ENCODE results near the gene CTNNA2.

The CTNNA2 gene

DNA sequence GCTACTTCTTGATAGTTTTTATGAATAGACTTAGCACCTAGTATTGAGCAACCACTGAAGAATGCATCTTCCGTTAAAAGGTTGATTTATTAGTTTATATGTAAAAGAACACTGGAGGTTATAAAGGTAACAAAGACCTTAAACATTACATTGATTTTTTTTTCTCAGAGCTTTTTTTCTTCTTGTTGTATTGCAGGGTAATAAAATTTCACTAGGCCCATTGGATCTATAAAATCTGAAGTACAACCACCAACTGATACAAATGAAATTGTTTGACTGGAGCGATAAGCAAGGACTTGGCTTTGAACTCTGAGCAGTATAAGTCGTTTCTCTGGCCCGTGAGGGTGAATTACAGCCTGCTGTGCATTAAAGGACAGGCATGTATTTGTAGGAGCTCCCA lies 447.7 kb downstream of the CTNNA2 start:
- DNase-seq (ENCODE audit: low read depth) = no peak
- Histone ChIP-seq H3K9me3 (ENCODE audit: control insufficient read depth, low read length) (no peaks in the 10 kb centered on the region), H3K36me3 (ENCODE audit: control insufficient read depth, insufficient read depth, low read length, severe bottlenecking) (no peaks in the 10 kb centered on the region), H3K9ac (ENCODE audit: low read length) (no peak overlapping the region), H3K27me3 (replicated peaks; ENCODE audit: control insufficient read depth, insufficient read depth, low read length) (no peaks in the 10 kb centered on the region), H3K4me1 (ENCODE audit: control insufficient read depth, insufficient read depth, low read length) (no peaks in the 10 kb centered on the region), H3K4me3 (ENCODE audit: low read length) (no peak overlapping the region)

DNA sequence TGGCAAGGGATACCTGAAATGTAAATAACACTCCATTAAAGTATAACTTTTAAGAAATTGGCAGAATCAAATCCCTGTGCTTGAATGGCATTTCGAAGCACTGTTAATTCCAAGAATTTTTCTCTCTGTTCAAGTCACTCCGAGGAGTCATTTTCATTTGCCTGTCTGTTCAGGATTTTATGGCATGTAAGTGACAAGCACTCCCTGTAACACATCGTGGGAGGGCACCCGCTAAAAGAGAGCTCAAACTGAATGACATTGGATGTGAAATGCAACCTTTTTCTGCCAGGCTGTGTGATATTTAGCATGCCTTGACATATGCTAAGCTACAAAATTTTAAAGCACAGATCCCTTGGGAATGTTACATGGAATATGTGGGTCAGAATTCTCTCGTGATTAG lies 452.1 kb downstream of the CTNNA2 start:
- DNase-seq (ENCODE audit: low read depth) = no peak
- H3K4me1 ChIP-seq (ENCODE audit: control insufficient read depth, insufficient read depth, low read length) = no peaks in the 10 kb centered on the region
- no peak overlapping the region for H3K9ac ChIP-seq (ENCODE audit: low read length)
- no peak overlapping the region for H3K4me3 ChIP-seq (ENCODE audit: low read length)
- H3K27me3 ChIP-seq (replicated peaks; ENCODE audit: control insufficient read depth, insufficient read depth, low read length) = no peaks in the 10 kb centered on the region
- H3K9me3 ChIP-seq (ENCODE audit: control insufficient read depth, low read length) = no peaks in the 10 kb centered on the region
- H3K36me3 ChIP-seq (ENCODE audit: control insufficient read depth, insufficient read depth, low read length, severe bottlenecking) = no peaks in the 10 kb centered on the region

DNA sequence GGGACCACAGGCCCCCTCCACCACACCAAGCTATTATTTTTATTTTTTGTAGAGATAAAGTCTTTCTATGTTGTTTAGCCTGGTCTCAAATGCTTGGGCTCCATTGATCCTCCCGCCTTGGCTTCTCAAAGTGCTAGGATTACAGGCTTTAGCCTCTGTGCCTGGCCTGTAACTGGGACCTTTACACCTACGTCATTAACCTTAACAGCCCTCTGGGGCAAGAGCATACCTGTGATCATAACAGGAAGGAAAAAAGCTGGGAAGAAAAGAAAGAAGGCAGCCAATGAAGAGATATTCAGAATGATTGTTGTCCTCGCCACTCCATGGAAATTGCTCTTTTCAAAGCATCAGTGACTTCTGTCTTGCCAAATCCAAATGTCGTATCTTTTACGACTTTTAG lies 453.5 kb downstream of the CTNNA2 start:
- Histone ChIP-seq H3K9me3 (ENCODE audit: control insufficient read depth, low read length) (no peaks in the 10 kb centered on the region), H3K27me3 (replicated peaks; ENCODE audit: control insufficient read depth, insufficient read depth, low read length) (no peaks in the 10 kb centered on the region), H3K4me1 (ENCODE audit: control insufficient read depth, insufficient read depth, low read length) (no peaks in the 10 kb centered on the region), H3K4me3 (ENCODE audit: low read length) (no peak overlapping the region), H3K36me3 (ENCODE audit: control insufficient read depth, insufficient read depth, low read length, severe bottlenecking) (no peaks in the 10 kb centered on the region), H3K9ac (ENCODE audit: low read length) (no peak overlapping the region)
- DNase-seq (ENCODE audit: low read depth) = no peak

DNA sequence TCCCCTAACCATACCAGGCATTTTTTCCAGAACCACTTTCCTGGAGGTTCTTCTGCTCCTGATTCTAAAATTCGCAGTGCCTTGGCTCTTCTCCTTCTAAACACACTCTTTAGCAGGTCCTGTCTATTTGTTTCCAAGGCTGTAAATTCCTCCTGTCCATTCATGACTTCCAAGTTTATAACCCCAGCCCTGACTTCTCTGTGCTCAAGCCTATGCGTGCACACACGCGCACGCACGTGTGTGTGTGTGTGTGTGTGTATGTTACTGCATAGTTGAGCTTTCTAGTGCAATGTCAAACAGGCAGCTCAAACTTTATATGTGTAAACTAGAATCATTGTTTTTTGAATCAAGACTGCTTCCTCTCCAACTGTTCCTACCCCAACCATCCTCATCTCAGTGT lies 454.0 kb downstream of the CTNNA2 start:
- Histone ChIP-seq H3K9me3 (ENCODE audit: control insufficient read depth, low read length) (no peaks in the 10 kb centered on the region), H3K36me3 (ENCODE audit: control insufficient read depth, insufficient read depth, low read length, severe bottlenecking) (no peaks in the 10 kb centered on the region), H3K4me3 (ENCODE audit: low read length) (no peak overlapping the region), H3K4me1 (ENCODE audit: control insufficient read depth, insufficient read depth, low read length) (no peaks in the 10 kb centered on the region), H3K27me3 (replicated peaks; ENCODE audit: control insufficient read depth, insufficient read depth, low read length) (no peaks in the 10 kb centered on the region), H3K9ac (ENCODE audit: low read length) (no peak overlapping the region)
- no peak for DNase-seq (ENCODE audit: low read depth)

DNA sequence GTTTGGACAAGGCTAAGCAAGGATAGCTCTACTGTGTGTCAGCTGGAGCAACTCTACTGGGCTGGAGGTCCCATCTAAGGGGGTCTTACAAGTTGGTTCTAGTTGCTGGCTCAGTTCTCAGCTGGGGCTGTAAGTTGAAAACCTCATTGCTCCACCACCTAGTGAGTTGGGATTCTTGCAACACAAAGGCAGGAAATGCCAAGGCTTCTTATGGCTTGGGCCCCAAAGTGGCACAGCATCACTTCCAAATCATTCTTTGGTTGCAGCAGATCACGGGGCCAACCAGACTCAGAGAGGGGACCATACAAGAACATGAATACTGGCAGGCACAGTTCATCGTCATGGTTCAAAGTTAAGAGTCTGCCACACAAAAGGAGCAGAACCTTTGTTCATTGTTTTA lies 459.0 kb downstream of the CTNNA2 start:
- peak; percentile 32 for DNase-seq (ENCODE audit: low read depth)
- no peak overlapping the region for H3K9ac ChIP-seq (ENCODE audit: low read length)
- H3K36me3 ChIP-seq (ENCODE audit: control insufficient read depth, insufficient read depth, low read length, severe bottlenecking) = no peaks in the 10 kb centered on the region
- no peaks in the 10 kb centered on the region for H3K4me1 ChIP-seq (ENCODE audit: control insufficient read depth, insufficient read depth, low read length)
- H3K9me3 ChIP-seq (ENCODE audit: control insufficient read depth, low read length) = no peaks in the 10 kb centered on the region
- no peaks in the 10 kb centered on the region for H3K27me3 ChIP-seq (replicated peaks; ENCODE audit: control insufficient read depth, insufficient read depth, low read length)
- no peak overlapping the region for H3K4me3 ChIP-seq (ENCODE audit: low read length)

DNA sequence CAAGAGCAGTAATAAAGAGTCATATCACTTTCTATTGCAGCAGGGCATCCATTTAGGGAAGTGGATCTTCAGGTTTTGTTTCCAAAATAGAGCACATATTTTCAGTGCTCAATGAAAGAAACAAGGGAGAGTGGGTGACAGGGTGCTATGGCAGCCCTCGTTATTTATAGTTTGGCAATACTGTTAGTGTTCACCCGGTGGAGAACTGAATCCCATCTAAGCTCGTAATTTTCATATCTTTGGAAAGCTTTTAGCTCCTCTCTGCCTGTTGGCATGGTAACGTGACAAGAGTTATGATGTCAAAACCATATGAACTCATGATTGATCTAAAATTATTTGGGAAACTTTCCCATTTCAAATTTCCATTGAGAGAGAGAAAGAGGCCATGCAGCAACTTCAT lies 459.8 kb downstream of the CTNNA2 start:
- Histone ChIP-seq H3K9me3 (ENCODE audit: control insufficient read depth, low read length) (no peaks in the 10 kb centered on the region), H3K36me3 (ENCODE audit: control insufficient read depth, insufficient read depth, low read length, severe bottlenecking) (no peaks in the 10 kb centered on the region), H3K9ac (ENCODE audit: low read length) (no peak overlapping the region), H3K4me1 (ENCODE audit: control insufficient read depth, insufficient read depth, low read length) (no peaks in the 10 kb centered on the region), H3K4me3 (ENCODE audit: low read length) (no peak overlapping the region), H3K27me3 (replicated peaks; ENCODE audit: control insufficient read depth, insufficient read depth, low read length) (no peaks in the 10 kb centered on the region)
- DNase-seq (ENCODE audit: low read depth) = no peak

DNA sequence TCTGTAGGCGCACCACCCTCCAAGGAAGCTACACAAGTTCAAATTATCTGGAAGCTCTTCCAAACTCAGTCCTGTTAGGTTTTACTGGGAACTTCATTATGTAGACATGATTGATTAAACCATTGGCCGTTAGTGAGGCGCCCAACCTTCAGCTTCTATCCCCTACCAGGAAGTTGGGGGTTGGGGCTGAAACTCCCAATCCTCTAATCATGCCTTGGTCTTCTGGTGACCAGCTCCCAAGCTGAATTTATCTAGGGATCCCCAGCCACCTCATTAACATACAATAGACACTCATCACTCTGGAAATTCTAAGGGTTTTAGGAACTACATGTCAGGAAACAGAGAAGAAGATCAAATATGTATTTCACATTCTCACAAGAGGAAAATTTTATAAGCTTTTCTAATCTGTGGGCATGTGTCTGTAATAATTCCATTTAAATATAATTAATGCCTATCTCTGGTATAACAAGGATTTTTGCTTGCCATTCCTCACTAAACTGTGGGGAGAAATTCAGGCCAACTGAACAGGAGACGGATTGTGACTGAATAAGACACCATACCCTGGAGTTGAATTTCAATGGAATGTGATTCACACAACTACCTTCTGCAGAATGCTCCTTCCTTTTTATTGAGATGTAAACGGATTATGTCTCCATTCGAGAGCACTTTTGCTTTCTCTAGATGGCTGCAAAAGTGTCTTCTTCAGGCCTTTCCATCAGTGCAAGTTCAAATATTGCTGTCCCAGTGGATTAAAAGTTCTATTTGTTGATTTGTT lies 463.1 kb downstream of the CTNNA2 start:
- no peaks in the 10 kb centered on the region for H3K27me3 ChIP-seq (replicated peaks; ENCODE audit: control insufficient read depth, insufficient read depth, low read length)
- no peak for DNase-seq (ENCODE audit: low read depth)

DNA sequence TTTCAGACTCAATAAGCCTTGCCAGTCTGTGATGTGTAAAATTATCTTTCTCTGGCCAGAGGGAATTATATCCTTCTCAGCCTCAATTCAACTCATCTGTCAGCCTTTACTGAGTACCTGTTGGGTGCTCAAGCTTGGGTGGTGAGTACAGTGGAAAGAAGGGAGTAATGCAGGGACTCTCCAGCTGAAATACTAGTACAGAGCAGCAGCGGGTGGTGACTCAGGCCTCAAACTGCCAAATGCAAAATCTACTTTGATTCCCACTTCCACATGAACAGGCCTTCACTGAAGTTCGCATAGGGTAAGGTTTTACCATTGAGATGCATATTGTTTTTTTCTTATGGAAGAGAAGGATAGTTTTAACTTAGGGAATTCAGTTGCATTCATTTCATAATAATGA lies 464.9 kb downstream of the CTNNA2 start:
- no peak overlapping the region for H3K4me3 ChIP-seq (ENCODE audit: low read length)
- DNase-seq (ENCODE audit: low read depth) = no peak
- H3K4me1 ChIP-seq (ENCODE audit: control insufficient read depth, insufficient read depth, low read length) = no peaks in the 10 kb centered on the region
- no peaks in the 10 kb centered on the region for H3K36me3 ChIP-seq (ENCODE audit: control insufficient read depth, insufficient read depth, low read length, severe bottlenecking)
- no peaks in the 10 kb centered on the region for H3K27me3 ChIP-seq (replicated peaks; ENCODE audit: control insufficient read depth, insufficient read depth, low read length)
- no peak overlapping the region for H3K9ac ChIP-seq (ENCODE audit: low read length)
- H3K9me3 ChIP-seq (ENCODE audit: control insufficient read depth, low read length) = no peaks in the 10 kb centered on the region

More for the DNA sequence above, 463.1 kb downstream of the CTNNA2 start:
- H3K36me3 ChIP-seq (ENCODE audit: control insufficient read depth, insufficient read depth, low read length, severe bottlenecking) = no peaks in the 10 kb centered on the region
- H3K9me3 ChIP-seq (ENCODE audit: control insufficient read depth, low read length) = no peaks in the 10 kb centered on the region
- no peak overlapping the region for H3K9ac ChIP-seq (ENCODE audit: low read length)
- H3K4me1 ChIP-seq (ENCODE audit: control insufficient read depth, insufficient read depth, low read length) = no peaks in the 10 kb centered on the region
- H3K4me3 ChIP-seq (ENCODE audit: low read length) = no peak overlapping the region

DNA sequence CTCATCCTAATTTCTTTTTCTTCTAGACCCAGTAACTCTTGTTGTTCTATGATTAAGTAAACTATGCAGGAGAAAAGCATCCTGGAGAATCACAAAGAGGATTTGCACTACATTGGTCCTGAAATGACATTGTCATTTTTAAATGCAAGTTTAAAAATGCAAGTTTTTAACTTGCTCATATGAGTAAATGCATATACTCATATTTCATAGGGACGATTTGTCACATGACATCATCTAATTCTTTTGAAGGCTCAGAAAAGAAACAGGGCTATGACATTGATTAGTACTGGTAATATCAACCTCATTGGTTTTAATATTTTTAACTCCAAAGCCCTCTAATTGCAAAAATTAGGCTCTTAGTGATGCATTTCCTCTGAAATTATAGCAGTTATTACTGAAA lies 467.3 kb downstream of the CTNNA2 start:
- no peaks in the 10 kb centered on the region for H3K9me3 ChIP-seq (ENCODE audit: control insufficient read depth, low read length)

DNA sequence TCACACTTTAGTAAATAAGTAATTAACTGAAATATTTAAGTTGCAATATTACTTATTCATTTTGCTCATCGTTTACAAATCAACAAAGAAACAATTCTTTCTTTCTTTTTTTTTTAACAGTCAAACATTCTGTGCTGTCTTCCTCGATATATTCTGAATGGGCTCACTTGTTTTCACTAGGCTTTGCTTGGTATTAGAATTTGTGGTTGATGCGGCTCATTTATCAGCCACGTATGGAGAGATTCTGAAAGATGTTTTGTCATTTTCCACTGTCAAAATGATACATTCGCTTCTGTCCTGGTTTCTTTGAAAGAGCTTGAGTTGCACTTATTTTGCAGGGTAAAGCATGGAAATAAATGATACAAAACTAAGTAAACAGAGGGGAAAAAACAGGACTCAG lies 468.0 kb downstream of the CTNNA2 start:
- H3K4me3 ChIP-seq (ENCODE audit: low read length) = no peak overlapping the region
- no peaks in the 10 kb centered on the region for H3K9me3 ChIP-seq (ENCODE audit: control insufficient read depth, low read length)
- H3K36me3 ChIP-seq (ENCODE audit: control insufficient read depth, insufficient read depth, low read length, severe bottlenecking) = no peaks in the 10 kb centered on the region
- no peaks in the 10 kb centered on the region for H3K27me3 ChIP-seq (replicated peaks; ENCODE audit: control insufficient read depth, insufficient read depth, low read length)
- no peaks in the 10 kb centered on the region for H3K4me1 ChIP-seq (ENCODE audit: control insufficient read depth, insufficient read depth, low read length)
- DNase-seq (ENCODE audit: low read depth) = no peak
- no peak overlapping the region for H3K9ac ChIP-seq (ENCODE audit: low read length)

More for the DNA sequence above, 467.3 kb downstream of the CTNNA2 start:
- no peak overlapping the region for H3K9ac ChIP-seq (ENCODE audit: low read length)
- no peak for DNase-seq (ENCODE audit: low read depth)
- H3K4me3 ChIP-seq (ENCODE audit: low read length) = no peak overlapping the region
- no peaks in the 10 kb centered on the region for H3K36me3 ChIP-seq (ENCODE audit: control insufficient read depth, insufficient read depth, low read length, severe bottlenecking)
- H3K27me3 ChIP-seq (replicated peaks; ENCODE audit: control insufficient read depth, insufficient read depth, low read length) = no peaks in the 10 kb centered on the region
- no peaks in the 10 kb centered on the region for H3K4me1 ChIP-seq (ENCODE audit: control insufficient read depth, insufficient read depth, low read length)

DNA sequence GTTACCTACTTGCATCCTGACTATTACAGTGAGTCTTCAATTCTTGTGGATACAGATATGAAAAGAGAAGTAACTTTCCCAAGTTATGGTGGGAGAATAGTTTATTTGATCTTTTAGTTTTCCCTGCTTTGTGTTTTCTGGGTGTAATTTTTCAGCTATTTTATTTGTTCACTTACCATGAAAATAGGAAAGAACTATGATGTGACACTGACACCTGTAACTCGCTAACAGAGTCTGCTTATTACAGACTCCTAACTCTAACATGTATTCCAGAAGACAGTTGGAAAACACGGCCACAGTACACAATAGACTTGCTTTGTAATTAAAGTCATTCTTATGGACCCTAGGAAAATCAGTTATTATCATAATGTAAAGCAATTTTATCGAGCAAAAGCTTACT lies 468.5 kb downstream of the CTNNA2 start:
- Histone ChIP-seq H3K36me3 (ENCODE audit: control insufficient read depth, insufficient read depth, low read length, severe bottlenecking) (no peaks in the 10 kb centered on the region), H3K4me1 (ENCODE audit: control insufficient read depth, insufficient read depth, low read length) (no peaks in the 10 kb centered on the region), H3K9ac (ENCODE audit: low read length) (no peak overlapping the region), H3K9me3 (ENCODE audit: control insufficient read depth, low read length) (no peaks in the 10 kb centered on the region), H3K27me3 (replicated peaks; ENCODE audit: control insufficient read depth, insufficient read depth, low read length) (no peaks in the 10 kb centered on the region), H3K4me3 (ENCODE audit: low read length) (no peak overlapping the region)
- DNase-seq (ENCODE audit: low read depth) = no peak

DNA sequence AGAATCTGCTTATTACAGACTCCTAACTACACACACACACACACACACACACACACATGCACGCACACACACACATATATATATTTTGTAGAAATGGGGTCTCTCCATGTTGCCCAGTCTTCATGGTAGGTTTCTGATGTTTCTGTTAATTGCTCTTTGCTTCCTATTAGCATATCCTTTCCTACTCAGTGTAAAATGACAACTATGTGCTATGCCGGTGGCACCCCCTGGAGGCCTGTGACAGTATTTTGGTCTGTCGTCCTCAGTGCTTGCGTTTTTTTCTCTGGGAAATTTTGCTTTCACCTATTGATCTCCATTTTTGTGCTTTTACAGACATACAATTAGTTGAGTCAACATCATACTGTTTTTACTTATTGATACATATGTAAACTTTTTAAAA lies 469.6 kb downstream of the CTNNA2 start:
- no peak overlapping the region for H3K9ac ChIP-seq (ENCODE audit: low read length)
- no peaks in the 10 kb centered on the region for H3K27me3 ChIP-seq (replicated peaks; ENCODE audit: control insufficient read depth, insufficient read depth, low read length)
- no peak for DNase-seq (ENCODE audit: low read depth)
- H3K9me3 ChIP-seq (ENCODE audit: control insufficient read depth, low read length) = no peaks in the 10 kb centered on the region
- no peak overlapping the region for H3K4me3 ChIP-seq (ENCODE audit: low read length)
- H3K36me3 ChIP-seq (ENCODE audit: control insufficient read depth, insufficient read depth, low read length, severe bottlenecking) = no peaks in the 10 kb centered on the region
- H3K4me1 ChIP-seq (ENCODE audit: control insufficient read depth, insufficient read depth, low read length) = no peaks in the 10 kb centered on the region

Data from adipocyte (in vitro differentiated cells).